HepG2 (cell line): ENCODE data around the gene FRMD4A. TPM values are rescaled to one million over a fixed set of nuclear protein-coding genes. Genes with fewer than 3 reads are reported as not detected.

Experiments
- ATAC-seq: fragments of 200-7000 bp; cut with Tn5 transposase; 3 replicates; pipeline ENCODE4 v1.9.1; 2020; ENCODE audit warnings: mild to moderate bottlenecking, moderate library complexity
- BruUV-seq: library from RNA; stranded (reverse); fragments of 400-500 nt; replicated peaks from 2 replicates; lab custom pipeline; 2021; lab: Mats Ljungman, UMichigan
- CTCF ChIA-PET: fragments of 300-600 bp; formaldehyde crosslinking; extraction: SDS; loops from one replicate; lab custom pipeline; 2021; ENCODE audit warnings: low total read pairs, inconsistent platforms, low intra/inter-chr PET ratio; lab: Yijun Ruan, JAX
- POLR2A ChIA-PET: fragments of 350-600 bp; sonication (Branson Sonifier 250); formaldehyde crosslinking; loops from one replicate; lab custom pipeline; 2020; ENCODE audit warnings: antibody characterized with exemption, inconsistent platforms; lab: Yijun Ruan, JAX
- DNase-seq: peaks from one replicate; pipeline ENCODE4 v3.0.0-alpha.2; 2015; ENCODE audit warnings: low spot score
- FAIRE-seq: peaks from 3 replicates; lab custom pipeline; 2011; peaks lifted over from hg19 to GRCh38; lab: Jason Lieb, UNC
- H2AFZ ChIP-seq: one replicate; pipeline ENCODE4 v1.6.1; 2011; ENCODE audit warnings: low read length, inconsistent platforms
- H3K27ac ChIP-seq: fragments of 300-600 bp; 3 replicates; pipeline ENCODE4 v1.8.0; 2011; ENCODE audit warnings: mixed run types, mild to moderate bottlenecking, mixed read lengths, low read length, inconsistent platforms; ENCODE audit not compliant: insufficient read depth; ENCODE audit errors: extremely low read length
- H3K27me3 ChIP-seq, 2 experiments: fragments of 200-600 bp in 1 of 2; 2 replicates in 1 of 2; 3 replicates in 1 of 2; pipeline versions ENCODE4 v1.6.0 to v1.8.0; 2011; ENCODE audit warnings: low read length in 2 of 2, mild to moderate bottlenecking in 2 of 2, moderate library complexity in 2 of 2, inconsistent platforms in 1 of 2; ENCODE audit not compliant: insufficient read depth in 2 of 2, control insufficient read depth in 1 of 2
- H3K36me3 ChIP-seq, 2 experiments: fragments of 200-600 bp in 1 of 2; replicated peaks in 1 of 2; 2 replicates in 1 of 2; 3 replicates in 1 of 2; pipeline versions ENCODE4 v1.5.1 to v1.8.0; 2011; ENCODE audit warnings: low read length in 2 of 2, inconsistent platforms in 1 of 2; ENCODE audit not compliant: insufficient read depth in 2 of 2, control insufficient read depth in 1 of 2
- H3K4me1 ChIP-seq: 2 replicates; pipeline ENCODE4 v1.5.1; 2012; ENCODE audit warnings: low read length, inconsistent platforms; ENCODE audit not compliant: insufficient read depth
- H3K4me2 ChIP-seq: 2 replicates; pipeline ENCODE4 v1.6.0; 2011; ENCODE audit warnings: low read depth, low read length, inconsistent platforms
- H3K4me3 ChIP-seq, 3 experiments: fragments of 200-600 bp in 1 of 3; sonication (generic), shearing (Covaris generic) in 1 of 3; replicated peaks in 1 of 3; 2 replicates each; pipeline ENCODE4 v1.5.1; 2011 to 2016; ENCODE audit warnings: low read length in 3 of 3, inconsistent platforms in 2 of 3, low read depth in 2 of 3, mild to moderate bottlenecking in 2 of 3, control low read depth in 1 of 3, mixed read lengths in 1 of 3; ENCODE audit not compliant: insufficient read depth in 1 of 3
- H3K79me2 ChIP-seq: one replicate; pipeline ENCODE4 v1.6.1; 2011; ENCODE audit warnings: low read length, inconsistent platforms; ENCODE audit not compliant: insufficient read depth
- H3K9ac ChIP-seq: 2 replicates; pipeline ENCODE4 v1.6.0; 2011; ENCODE audit warnings: mild to moderate bottlenecking, low read depth, low read length, inconsistent platforms; ENCODE audit not compliant: insufficient read depth
- H3K9me3 ChIP-seq: 2 replicates; pipeline ENCODE4 v1.5.1; 2012; ENCODE audit warnings: mild to moderate bottlenecking, low read length
- H4K20me1 ChIP-seq: 2 replicates; pipeline ENCODE4 v1.6.0; 2011; ENCODE audit warnings: inconsistent platforms, mild to moderate bottlenecking, low read length, moderate library complexity; ENCODE audit not compliant: insufficient read depth
- ARID2 ChIP-seq: sonication (generic); formaldehyde crosslinking; IDR thresholded peaks from 2 replicates; pipeline ENCODE4 v1.8.1; 2022; ENCODE audit warnings: mild to moderate bottlenecking, missing genetic modification reagents, borderline replicate concordance
- ASH2L ChIP-seq: fragments of 300-600, 200-600 bp; sonication (generic); IDR thresholded peaks from 2 replicates; pipeline ENCODE4 v1.7.0; 2017; ENCODE audit warnings: low read depth, mild to moderate bottlenecking, moderate library complexity, mixed read lengths, low read length; ENCODE audit not compliant: insufficient read length
- CCAR2 ChIP-seq: fragments of 200-400 bp; formaldehyde crosslinking; optimal IDR thresholded peaks from 2 replicates; pipeline ENCODE3; 2018; ENCODE audit warnings: low read depth, mild to moderate bottlenecking, low read length, moderate library complexity
- DRAP1 ChIP-seq: IDR thresholded peaks from 2 replicates; pipeline ENCODE4 v1.6.1; 2016; ENCODE audit warnings: missing genetic modification reagents, missing compliant biosample characterization
- FOXC1 ChIP-seq: sonication (generic); formaldehyde crosslinking; IDR thresholded peaks from 2 replicates; pipeline ENCODE4 v1.8.0; 2022; ENCODE audit warnings: mild to moderate bottlenecking, missing genetic modification reagents, borderline replicate concordance
- KLF12 ChIP-seq: sonication (generic); formaldehyde crosslinking; IDR thresholded peaks from 2 replicates; pipeline ENCODE4 v1.4.0; 2020; ENCODE audit warnings: missing genetic modification reagents, borderline replicate concordance
- MED8 ChIP-seq: sonication (generic); formaldehyde crosslinking; IDR thresholded peaks from 2 replicates; pipeline ENCODE4 v1.8.1; 2023; ENCODE audit warnings: mild to moderate bottlenecking, missing genetic modification reagents; ENCODE audit not compliant: insufficient replicate concordance
- MTA3 ChIP-seq: sonication (generic); formaldehyde crosslinking; IDR thresholded peaks from 2 replicates; pipeline ENCODE4 v1.4.0; 2020; ENCODE audit warnings: missing genetic modification reagents
- PITX1 ChIP-seq: sonication (generic); formaldehyde crosslinking; IDR thresholded peaks from 2 replicates; pipeline ENCODE4 v1.5.1; 2020; ENCODE audit warnings: mild to moderate bottlenecking, missing genetic modification reagents
- RNF2 ChIP-seq: fragments of 450-650 bp; conservative IDR thresholded peaks from 2 replicates; pipeline ENCODE4 v1.6.1; 2016; ENCODE audit warnings: low read depth
- TSC22D2 ChIP-seq: sonication (generic); formaldehyde crosslinking; IDR thresholded peaks from 2 replicates; pipeline ENCODE4 v1.5.1; 2020; ENCODE audit warnings: missing genetic modification reagents, mild to moderate bottlenecking, borderline replicate concordance
- UBTF ChIP-seq: sonication (generic); formaldehyde crosslinking; IDR thresholded peaks from 2 replicates; pipeline ENCODE4 v1.4.0; 2020; ENCODE audit warnings: mild to moderate bottlenecking, missing genetic modification reagents
- ZNF235 ChIP-seq: sonication (generic); formaldehyde crosslinking; IDR thresholded peaks from 2 replicates; pipeline ENCODE4 v1.8.1; 2023; ENCODE audit warnings: mild to moderate bottlenecking, missing genetic modification reagents, borderline replicate concordance
- ZNF431 ChIP-seq: sonication (generic); formaldehyde crosslinking; IDR thresholded peaks from 2 replicates; pipeline ENCODE4 v1.9.0; 2022; ENCODE audit warnings: missing genetic modification reagents, low read depth, mild to moderate bottlenecking, borderline replicate concordance
- ZNF605 ChIP-seq: sonication (generic); formaldehyde crosslinking; IDR thresholded peaks from 2 replicates; pipeline ENCODE4 v1.8.0; 2022; ENCODE audit warnings: mild to moderate bottlenecking, missing genetic modification reagents
- ZNF775 ChIP-seq: sonication (generic); formaldehyde crosslinking; IDR thresholded peaks from 2 replicates; pipeline ENCODE4 v1.4.0; 2020; ENCODE audit warnings: missing genetic modification reagents, mild to moderate bottlenecking, moderate library complexity, borderline replicate concordance
- ZNF776 ChIP-seq: sonication (generic); formaldehyde crosslinking; IDR thresholded peaks from 2 replicates; pipeline ENCODE4 v1.4.0; 2020; ENCODE audit warnings: mild to moderate bottlenecking, missing genetic modification reagents
- ZNF792 ChIP-seq: IDR thresholded peaks from 2 replicates; pipeline ENCODE4 v1.6.1; 2016
- ZNF83 ChIP-seq: sonication (generic); formaldehyde crosslinking; IDR thresholded peaks from 2 replicates; pipeline ENCODE4 v1.4.0; 2020; ENCODE audit warnings: missing genetic modification reagents, mild to moderate bottlenecking, borderline replicate concordance
- WGBS: methylation state at CpG from one replicate; pipeline ENCODE4 v1.1.6; 2017; ENCODE audit warnings: low lambda C conversion rate; 5-methylcytosine and 5-hydroxymethylcytosine counted together
- in situ Hi-C: cut with HindIII; loops from 2 replicates; pipeline ENCODE4 v1.10.0; 2017; ENCODE audit warnings: low pct_unique_long_range_greater_than_20kb; ENCODE audit not compliant: extremely low pct_ligation_motif_present
- intact Hi-C: fragments of 100-400 bp; cut with micrococcal nuclease; formaldehyde crosslinking; loops from one replicate; pipeline ENCODE4 v1.10.0; 2022; ENCODE audit not compliant: unreplicated experiment
- polyA plus RNA-seq, 8 experiments: library from polyadenylated mRNA; depleted of rRNA in 3 of 8; stranded (reverse) in 7 of 8; unstranded in 1 of 8; fragments of >200 nt; fragmentation: Illumina TruSeq in 4 of 8; extraction: Trizol in 4 of 8; gene quantifications; 2 replicates each; pipeline versions ENCODE4 v1.2.1 to v1.2.3, GENCODE V29; 2011 to 2016; ENCODE audit warnings: low read depth in 4 of 8, missing spikeins in 1 of 8, mixed read lengths in 1 of 8; ENCODE audit not compliant: insufficient read depth in 1 of 8
- total RNA-seq, 5 experiments: library from RNA; depleted of rRNA; stranded (reverse); fragments of >200 nt; fragmentation: Illumina TruSeq; extraction: Trizol; gene quantifications; 2 replicates each; pipeline ENCODE4 v1.2.3, GENCODE V29; 2016; ENCODE audit warnings: low read depth in 1 of 5

The FRMD4A gene
- total and polyA plus RNA-seq, 2 of the 13 experiments (the other 11 are each of a cell fraction or from before 2014, with no cell fraction given): 0.09 to 0.26 TPM

GRCh38 chr10:13741438-13741837 is 589.3 kb downstream of the FRMD4A start:
- in situ Hi-C loops (no loop called here), intact Hi-C loops (no loop called here)
- Histone ChIP-seq H4K20me1 (no peaks in the 10 kb centered on the region), H3K36me3 (no peaks in the 10 kb centered on the region), H3K4me2 (no peak overlapping the region), H3K4me1 (no peaks in the 10 kb centered on the region; the same call in 1 of the 2 replicates), H3K4me3 (no peak overlapping the region), H3K9ac (no peak overlapping the region), H3K79me2 (no peaks in the 10 kb centered on the region), H3K27ac (no peak overlapping the region), H3K9me3 (no peaks in the 10 kb centered on the region), H3K27me3 (peaks cover 0 to 13% of the 10 kb centered on the region in 2 experiments; a peak in 3 of 5 replicates), H2AFZ (no peak overlapping the region)
- TF ChIP-seq ZNF775 (CRISPR knock-in tag) (no peak), MTA3 (CRISPR knock-in tag) (no peak), KLF12 (CRISPR knock-in tag) (no peak), ZNF431 (CRISPR knock-in tag) (no peak), ARID2 (no peak), ZNF83 (CRISPR knock-in tag) (no peak), DRAP1 (CRISPR knock-in tag) (no peak)
- FAIRE-seq (no peak), DNase-seq (no peak), ATAC-seq (no peak)
- no TSS peak for BruUV-seq
- ChIA-PET CTCF (no interaction called here), POLR2A (no interaction called here)
- 64% methylated on average over 5 of the region's 5 CpGs for WGBS

- no peak for DNase-seq
- Histone ChIP-seq H3K9me3 (no peaks in the 10 kb centered on the region), H3K4me3 (no peak overlapping the region), H3K9ac (no peak overlapping the region), H3K27me3 (peaks cover 0 to 11% of the 10 kb centered on the region in 2 experiments; a peak in 3 of 5 replicates), H2AFZ (no peak overlapping the region), H3K27ac (no peak overlapping the region), H3K4me1 (no peaks in the 10 kb centered on the region), H3K79me2 (no peaks in the 10 kb centered on the region), H3K4me2 (no peak overlapping the region), H4K20me1 (no peaks in the 10 kb centered on the region), H3K36me3 (no peaks in the 10 kb centered on the region)
- WGBS: 53% methylated on average over 4 of the region's 4 CpGs
- intact Hi-C loops: no loop called here
- ChIA-PET POLR2A (no interaction called here), CTCF (no interaction called here)
- BruUV-seq: no TSS peak
- ATAC-seq: no peak
- in situ Hi-C loops: no loop called here
- FAIRE-seq: no peak
- no peak for TF ChIP-seq PITX1 (CRISPR knock-in tag)
- TF ChIP-seq ZNF776: no peak
- no peak for TF ChIP-seq ZNF792
- TF ChIP-seq MED8 (CRISPR knock-in tag): no peak
- TF ChIP-seq ZNF235 (CRISPR knock-in tag): no peak
- TF ChIP-seq RNF2: no peak
- no peak for TF ChIP-seq UBTF (CRISPR knock-in tag)
- no peak for TF ChIP-seq ZNF605 (CRISPR knock-in tag)
- TF ChIP-seq ASH2L: no peak
- no peak for TF ChIP-seq FOXC1 (CRISPR knock-in tag)
- TF ChIP-seq CCAR2: no peak
- no peak for TF ChIP-seq TSC22D2
Measured at GRCh38 chr10:13740461-13740860, 590.3 kb downstream of the FRMD4A start.
